Mucosa of stomach (tissue), 1 donor: ENCODE measurements around the gene BOLA2B.

Source experiments
- H3K27me3 ChIP-seq: one replicate; pipeline ENCODE4 v1.7.0; 2013; ENCODE audit warnings: mild to moderate bottlenecking, low read length; ENCODE audit not compliant: control insufficient read depth, insufficient read depth
- H3K36me3 ChIP-seq: one replicate; pipeline ENCODE4 v1.7.0; 2013; ENCODE audit warnings: low read length; ENCODE audit not compliant: control insufficient read depth, insufficient read depth
- H3K4me1 ChIP-seq: one replicate; pipeline ENCODE4 v1.7.0; 2013; ENCODE audit warnings: mild to moderate bottlenecking, low read length; ENCODE audit not compliant: control insufficient read depth, insufficient read depth
- H3K4me3 ChIP-seq: one replicate; pipeline ENCODE4 v1.7.0; 2013; ENCODE audit warnings: low read length
- H3K9ac ChIP-seq: one replicate; pipeline ENCODE4 v1.7.0; 2013; ENCODE audit warnings: mild to moderate bottlenecking, low read length, moderate library complexity
- H3K9me3 ChIP-seq: one replicate; pipeline ENCODE4 v1.7.0; 2013; ENCODE audit warnings: mild to moderate bottlenecking, low read length, moderate library complexity; ENCODE audit not compliant: control insufficient read depth
- donor health status: Pancreatic carcinoma.

Gene BOLA2B

DNA sequence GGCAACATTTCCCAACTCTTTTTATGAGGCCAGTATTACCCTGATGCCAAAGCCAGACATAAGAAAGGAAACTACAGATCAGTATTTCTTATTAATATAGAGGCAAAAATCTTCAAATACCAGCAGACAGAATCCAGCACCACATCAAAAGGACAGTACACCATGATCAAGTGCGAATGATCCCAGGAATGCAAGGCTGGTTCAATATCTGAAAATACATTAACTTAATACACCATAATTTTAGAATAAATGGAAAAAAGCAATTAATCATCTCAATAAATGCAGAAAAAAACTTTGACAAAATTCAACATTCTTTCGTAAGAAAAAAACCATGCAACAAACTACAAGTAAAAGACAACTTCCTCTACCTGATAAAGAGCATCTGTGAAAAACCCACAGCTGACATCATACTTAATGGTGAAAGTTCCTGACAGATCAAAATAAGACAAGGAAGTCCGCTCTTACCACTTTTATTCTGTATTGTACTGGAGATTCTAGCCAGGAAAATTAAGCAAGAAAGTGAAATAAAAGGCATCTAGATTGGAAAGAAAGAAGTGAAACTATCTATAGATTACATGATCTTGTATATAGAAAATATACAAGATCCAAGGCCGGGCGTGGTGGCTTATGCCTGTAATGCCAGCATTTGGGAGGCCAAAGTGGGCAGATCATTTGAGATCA lies 44.1 kb downstream of the BOLA2B start:
- no peaks in the 10 kb centered on the region for H3K27me3 ChIP-seq
- H3K4me1 ChIP-seq: no peaks in the 10 kb centered on the region
- H3K9ac ChIP-seq: no peak overlapping the region
- no peak overlapping the region for H3K4me3 ChIP-seq
- no peaks in the 10 kb centered on the region for H3K36me3 ChIP-seq
- no peaks in the 10 kb centered on the region for H3K9me3 ChIP-seq

DNA sequence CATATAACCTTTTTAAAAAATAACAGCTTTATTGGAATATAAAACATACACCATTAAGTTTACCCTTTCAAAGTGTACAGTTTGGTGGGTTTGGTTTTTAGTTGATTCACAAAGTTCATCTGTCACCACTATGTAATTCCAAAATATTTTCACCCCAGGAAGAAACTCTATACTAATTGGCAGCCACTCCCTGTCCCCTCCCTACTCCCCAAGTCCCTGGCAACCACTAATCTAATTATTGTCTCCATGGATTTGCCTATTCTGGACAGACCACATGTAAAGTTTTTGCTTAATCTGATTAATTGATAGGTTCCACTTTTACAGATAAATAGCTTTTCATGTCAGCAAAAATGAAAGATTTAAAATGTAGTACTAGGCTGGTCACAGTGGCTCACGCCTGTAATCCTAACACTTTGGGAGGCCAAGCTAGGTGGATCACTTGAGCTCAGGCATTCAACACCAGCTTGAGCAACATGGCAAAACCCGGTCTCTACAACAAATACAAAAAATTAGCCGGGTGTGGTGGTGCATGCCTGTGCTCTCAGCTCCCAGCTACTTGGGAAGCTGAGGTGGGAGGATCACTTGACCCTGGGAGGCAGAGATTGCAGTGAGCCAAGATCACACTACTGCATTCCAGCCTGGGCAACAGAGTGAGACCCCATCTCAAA lies 45.5 kb downstream of the BOLA2B start:
- Histone ChIP-seq H3K9ac (no peak overlapping the region), H3K9me3 (no peaks in the 10 kb centered on the region), H3K4me3 (no peak overlapping the region), H3K27me3 (no peaks in the 10 kb centered on the region), H3K36me3 (no peaks in the 10 kb centered on the region), H3K4me1 (no peaks in the 10 kb centered on the region)

DNA sequence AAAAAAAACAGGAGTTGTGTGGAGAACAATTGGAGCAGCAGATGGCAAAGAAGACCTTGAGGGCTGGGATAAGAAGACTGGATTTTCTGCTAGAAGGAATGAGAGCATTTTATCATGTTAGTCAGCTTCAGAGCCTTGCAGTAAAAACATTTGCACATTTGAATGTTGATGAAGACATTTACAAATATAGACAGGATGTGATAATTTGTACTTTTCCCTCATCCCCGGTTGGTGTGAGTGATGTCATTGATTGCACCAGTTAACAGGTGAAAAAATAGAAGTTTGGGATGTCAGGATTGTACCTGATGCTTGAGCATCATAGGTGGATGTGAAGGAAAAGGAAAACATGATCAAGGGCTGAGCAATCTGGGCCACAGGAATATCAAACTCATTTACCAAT lies 47.8 kb downstream of the BOLA2B start:
- no peak overlapping the region for H3K4me3 ChIP-seq
- H3K9ac ChIP-seq: no peak overlapping the region
- no peaks in the 10 kb centered on the region for H3K27me3 ChIP-seq
- H3K4me1 ChIP-seq: peaks cover under 1% of the 10 kb centered on the region
- H3K36me3 ChIP-seq: no peaks in the 10 kb centered on the region
- H3K9me3 ChIP-seq: no peaks in the 10 kb centered on the region

DNA sequence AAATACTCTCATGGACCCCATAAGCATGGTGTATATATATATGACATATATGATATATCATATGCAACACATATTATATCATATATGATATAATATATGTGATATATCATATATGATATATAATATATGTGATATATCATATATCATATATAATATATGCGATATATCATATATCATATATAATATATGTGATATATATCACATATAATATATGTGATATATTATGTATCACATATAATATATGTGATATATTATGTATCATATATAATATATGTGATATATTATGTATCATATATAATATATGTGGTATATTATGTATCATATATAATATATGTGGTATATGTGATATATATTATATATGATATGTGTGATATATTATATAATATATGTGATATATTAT lies 48.5 kb downstream of the BOLA2B start:
- H3K4me1 ChIP-seq: peaks cover 7% of the 10 kb centered on the region
- H3K9me3 ChIP-seq: no peaks in the 10 kb centered on the region
- H3K9ac ChIP-seq: no peak overlapping the region
- H3K4me3 ChIP-seq: no peak overlapping the region
- no peaks in the 10 kb centered on the region for H3K27me3 ChIP-seq
- H3K36me3 ChIP-seq: no peaks in the 10 kb centered on the region

DNA sequence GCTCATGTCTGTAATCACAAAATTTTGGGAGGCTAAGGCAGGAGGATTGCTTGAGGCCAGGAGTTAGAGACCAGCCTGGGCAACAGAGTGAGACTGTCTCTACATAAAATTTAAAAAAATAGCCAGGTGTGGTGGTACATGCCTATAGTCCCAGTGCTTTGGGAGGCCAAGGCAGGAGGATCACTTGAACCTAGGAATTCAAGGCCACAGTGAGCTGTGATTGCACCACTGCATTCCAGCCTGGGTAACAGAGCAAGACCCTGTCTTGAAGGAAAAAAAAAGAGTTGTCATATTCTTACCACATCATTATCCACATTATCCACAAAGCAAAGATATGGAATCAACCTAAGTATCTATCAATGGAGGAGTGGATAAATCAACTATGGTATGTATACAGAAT lies 49.4 kb downstream of the BOLA2B start:
- no peaks in the 10 kb centered on the region for H3K27me3 ChIP-seq
- H3K4me3 ChIP-seq: no peak overlapping the region
- H3K4me1 ChIP-seq: peaks cover 16% of the 10 kb centered on the region
- H3K9ac ChIP-seq: no peak overlapping the region
- no peaks in the 10 kb centered on the region for H3K36me3 ChIP-seq
- no peaks in the 10 kb centered on the region for H3K9me3 ChIP-seq

DNA sequence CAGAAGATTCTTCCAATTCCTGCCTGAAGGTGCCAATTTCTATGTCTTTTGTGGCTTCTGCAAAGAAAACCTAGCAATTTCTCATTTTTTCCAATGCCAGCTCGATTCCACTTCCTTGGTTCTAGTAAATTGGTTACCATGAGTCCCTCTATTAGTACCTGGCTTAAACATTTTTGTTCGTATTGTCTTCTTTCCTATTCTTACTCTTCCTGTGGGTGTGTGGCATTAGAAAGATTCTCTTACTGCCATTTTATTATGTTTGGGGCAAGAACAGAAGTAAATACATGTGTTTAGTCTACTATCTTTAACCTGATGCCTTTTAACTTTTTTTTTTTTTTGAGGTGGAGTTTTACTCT lies 50.1 kb downstream of the BOLA2B start:
- H3K36me3 ChIP-seq: no peaks in the 10 kb centered on the region
- H3K4me3 ChIP-seq: no peak overlapping the region
- peaks cover 16% of the 10 kb centered on the region for H3K4me1 ChIP-seq
- H3K9me3 ChIP-seq: no peaks in the 10 kb centered on the region
- H3K27me3 ChIP-seq: no peaks in the 10 kb centered on the region
- H3K9ac ChIP-seq: no peak overlapping the region
